H9 (cell line): ENCODE results near the gene RTN4R. TPM values are rescaled to one million over a fixed set of nuclear protein-coding genes. Genes with fewer than 3 reads are reported as not detected.

Source experiments
- DNase-seq: peaks from one replicate; pipeline ENCODE4 v3.0.0-alpha.2; 2017
- H2AFZ ChIP-seq: one replicate; pipeline ENCODE4 v1.6.1; 2013; ENCODE audit warnings: mild to moderate bottlenecking, low read length, control low read depth, moderate library complexity
- H2AK5ac ChIP-seq: 2 replicates; pipeline ENCODE4 v1.6.1; 2013; ENCODE audit warnings: low read length, control low read depth, mixed read lengths; ENCODE audit not compliant: insufficient read length
- H2BK120ac ChIP-seq: one replicate; pipeline ENCODE4 v1.6.1; 2013; ENCODE audit warnings: low read depth, mild to moderate bottlenecking, low read length, control low read depth, inconsistent platforms; ENCODE audit not compliant: poor library complexity, severe bottlenecking
- H2BK12ac ChIP-seq: 2 replicates; pipeline ENCODE4 v1.6.1; 2013; ENCODE audit warnings: low read length, control low read depth, mixed read lengths, low read depth; ENCODE audit not compliant: insufficient read length
- H2BK15ac ChIP-seq: 2 replicates; pipeline ENCODE4 v1.6.1; 2013; ENCODE audit warnings: low read depth, low read length, control low read depth
- H2BK20ac ChIP-seq: one replicate; pipeline ENCODE4 v1.6.1; 2013; ENCODE audit warnings: low read depth, mild to moderate bottlenecking, low read length, control low read depth, inconsistent platforms; ENCODE audit not compliant: poor library complexity, severe bottlenecking
- H2BK5ac ChIP-seq: 2 replicates; pipeline ENCODE4 v1.6.1; 2013; ENCODE audit warnings: low read length, control low read depth, mixed read lengths; ENCODE audit not compliant: insufficient read length
- H3K14ac ChIP-seq: 2 replicates; pipeline ENCODE4 v1.6.1; 2013; ENCODE audit warnings: low read length, control low read depth; ENCODE audit not compliant: insufficient read depth
- H3K18ac ChIP-seq: 2 replicates; pipeline ENCODE4 v1.6.1; 2013; ENCODE audit warnings: low read depth, mild to moderate bottlenecking, mixed read lengths, low read length, control low read depth; ENCODE audit not compliant: insufficient read length
- H3K23ac ChIP-seq: 2 replicates; pipeline ENCODE4 v1.6.1; 2013; ENCODE audit warnings: low read length, control low read depth, mixed read lengths, low read depth; ENCODE audit not compliant: insufficient read length
- H3K23me2 ChIP-seq: 2 replicates; pipeline ENCODE4 v1.6.1; 2013; ENCODE audit warnings: low read depth, mild to moderate bottlenecking, mixed read lengths, low read length, control low read depth; ENCODE audit not compliant: insufficient read length, poor library complexity, severe bottlenecking
- H3K27ac ChIP-seq: 2 replicates; pipeline ENCODE4 v1.5.1; 2013; ENCODE audit warnings: low read length, control low read depth, mixed read lengths, low read depth; ENCODE audit not compliant: insufficient read length
- H3K27me3 ChIP-seq: 2 replicates; pipeline ENCODE4 v1.6.1; 2013; ENCODE audit warnings: low read length, control low read depth, inconsistent platforms; ENCODE audit not compliant: insufficient read depth
- H3K4ac ChIP-seq: 2 replicates; pipeline ENCODE4 v1.6.1; 2013; ENCODE audit warnings: low read depth, mild to moderate bottlenecking, control low read depth, inconsistent platforms, low read length, moderate library complexity
- H3K4me1 ChIP-seq: 2 replicates; pipeline ENCODE4 v1.6.1; 2013; ENCODE audit warnings: low read length, control low read depth, inconsistent platforms; ENCODE audit not compliant: insufficient read depth
- H3K4me2 ChIP-seq: 2 replicates; pipeline ENCODE4 v1.6.1; 2013; ENCODE audit warnings: low read length, control low read depth, mixed read lengths; ENCODE audit not compliant: insufficient read length, insufficient read depth
- H3K56ac ChIP-seq: 2 replicates; pipeline ENCODE4 v1.6.1; 2013; ENCODE audit warnings: low read depth, mild to moderate bottlenecking, mixed read lengths, low read length, control low read depth; ENCODE audit not compliant: insufficient read length
- H3K79me1 ChIP-seq: 2 replicates; pipeline ENCODE4 v1.6.1; 2013; ENCODE audit warnings: low read depth, mild to moderate bottlenecking, moderate library complexity, low read length, control low read depth, inconsistent platforms; ENCODE audit not compliant: insufficient read depth, poor library complexity, severe bottlenecking
- H3K79me2 ChIP-seq: 2 replicates; pipeline ENCODE4 v1.6.1; 2013; ENCODE audit warnings: low read length, control low read depth, inconsistent platforms; ENCODE audit not compliant: insufficient read depth
- H3K9ac ChIP-seq: 2 replicates; pipeline ENCODE4 v1.6.1; 2013; ENCODE audit warnings: low read length, control low read depth, mixed read lengths; ENCODE audit not compliant: insufficient read length; ENCODE audit errors: extremely low read depth
- H3K9me3 ChIP-seq: one replicate; pipeline ENCODE4 v1.6.1; 2013; ENCODE audit warnings: low read depth, low read length, inconsistent platforms; ENCODE audit not compliant: control insufficient read depth
- H3T11ph ChIP-seq: one replicate; pipeline ENCODE4 v1.6.1; 2013; ENCODE audit warnings: mild to moderate bottlenecking, low read length, control low read depth, inconsistent platforms
- H4K20me1 ChIP-seq: one replicate; pipeline ENCODE4 v1.6.1; 2013; ENCODE audit not compliant: control insufficient read depth, insufficient read length, insufficient read depth
- H4K5ac ChIP-seq: 2 replicates; pipeline ENCODE4 v1.6.1; 2013; ENCODE audit warnings: low read depth, mild to moderate bottlenecking, mixed read lengths, low read length, control low read depth; ENCODE audit not compliant: insufficient read length
- H4K8ac ChIP-seq: replicated peaks from 2 replicates; pipeline ENCODE4 v1.6.1; 2013; ENCODE audit warnings: low read length, control low read depth, mixed read lengths, low read depth; ENCODE audit not compliant: insufficient read length
- H4K91ac ChIP-seq: 2 replicates; pipeline ENCODE4 v1.6.1; 2013; ENCODE audit warnings: low read depth, mild to moderate bottlenecking, moderate library complexity, mixed read lengths, low read length, control low read depth; ENCODE audit not compliant: insufficient read length
- H3K27ac Mint-ChIP-seq, 3 experiments: 2 replicates in 2 of 3; 3 replicates in 1 of 3; pipeline ENCODE4 v1.8.0; 2020 to 2021; ENCODE audit warnings: mixed read lengths in 3 of 3, mild to moderate bottlenecking in 1 of 3, moderate library complexity in 1 of 3
- H3K27me3 Mint-ChIP-seq: 2 replicates; pipeline ENCODE4 v1.8.0; 2021; ENCODE audit warnings: low read depth, mild to moderate bottlenecking, moderate library complexity, mixed read lengths
- H3K36me3 Mint-ChIP-seq, 3 experiments: 2 replicates in 2 of 3; 3 replicates in 1 of 3; pipeline ENCODE4 v1.8.0; 2020 to 2021; ENCODE audit warnings: low read depth in 3 of 3, mixed read lengths in 3 of 3; ENCODE audit not compliant: insufficient read depth in 1 of 3
- H3K4me1 Mint-ChIP-seq, 2 experiments: 2 replicates each; pipeline ENCODE4 v1.8.0; 2020; ENCODE audit warnings: mixed read lengths in 2 of 2
- H3K4me3 Mint-ChIP-seq, 2 experiments: 2 replicates in 1 of 2; 3 replicates in 1 of 2; pipeline ENCODE4 v1.8.0; 2020 to 2021; ENCODE audit warnings: mild to moderate bottlenecking in 2 of 2, mixed read lengths in 2 of 2, moderate library complexity in 1 of 2
- H3K9me3 Mint-ChIP-seq, 2 experiments: 2 replicates in 1 of 2; 3 replicates in 1 of 2; pipeline ENCODE4 v1.8.0; 2020; ENCODE audit warnings: mild to moderate bottlenecking in 2 of 2, mixed read lengths in 2 of 2, moderate library complexity in 1 of 2
- CTCF ChIP-seq: fragments of 200-600 bp; sonication (generic); conservative IDR thresholded peaks from 3 replicates; pipeline ENCODE4 v1.8.0; 2021; ENCODE audit warnings: antibody characterized with exemption, mild to moderate bottlenecking
- WGBS: extraction: QIAGEN DNeasy Blood & Tissue Kit; methylation state at CpG from one replicate; pipeline ENCODE4 v1.1.7; 2013; ENCODE audit warnings: missing lambda C conversion rate, low lambda C conversion rate, mixed read lengths; ENCODE audit not compliant: insufficient read length; ENCODE audit errors: extremely low coverage; 5-methylcytosine and 5-hydroxymethylcytosine counted together
- total RNA-seq: library from RNA; stranded (reverse); gene quantifications from 2 replicates; pipeline ENCODE4 v1.2.1, GENCODE V29; 2021

The RTN4R gene
- total RNA-seq, 1 experiment from 2014 or later: 19.0 TPM

- H2BK20ac ChIP-seq: no peak overlapping the region
- no peak for TF ChIP-seq CTCF
- H2BK5ac ChIP-seq: no peak overlapping the region
- no peaks in the 10 kb centered on the region for H3K27me3 ChIP-seq
- no peak overlapping the region for H4K5ac ChIP-seq
- H3K79me2 ChIP-seq: no peaks in the 10 kb centered on the region
- no peak overlapping the region for H4K8ac ChIP-seq
- H3K4me1 Mint-ChIP-seq: no peaks in the 10 kb centered on the region
- no peak overlapping the region for H2AK5ac ChIP-seq
- H4K20me1 ChIP-seq: no peaks in the 10 kb centered on the region
- no peaks in the 10 kb centered on the region for H3K9me3 Mint-ChIP-seq
- no peak overlapping the region for H3K27ac ChIP-seq
- H2BK15ac ChIP-seq: no peak overlapping the region
- H3K56ac ChIP-seq: no peak overlapping the region
- no peak overlapping the region; the same call in 1 of the 2 replicates for H3K14ac ChIP-seq
- no peak overlapping the region for H3K4ac ChIP-seq
- DNase-seq: no peak
- H3K9me3 ChIP-seq: no peaks in the 10 kb centered on the region
- H3K18ac ChIP-seq: no peak overlapping the region
- no peaks in the 10 kb centered on the region for H3K36me3 Mint-ChIP-seq
- no peaks in the 10 kb centered on the region for H3K23me2 ChIP-seq
- no peak overlapping the region for H3K27ac Mint-ChIP-seq
- no peak overlapping the region for H2AFZ ChIP-seq
- H3K23ac ChIP-seq: no peak overlapping the region
- no peak overlapping the region for H2BK12ac ChIP-seq
- no peaks in the 10 kb centered on the region for H3K79me1 ChIP-seq
- no peak overlapping the region for H3K4me3 Mint-ChIP-seq
- no peak overlapping the region for H3T11ph ChIP-seq
- no peak overlapping the region for H4K91ac ChIP-seq
- H3K4me1 ChIP-seq: no peaks in the 10 kb centered on the region
- no peaks in the 10 kb centered on the region for H3K27me3 Mint-ChIP-seq
- no CpG with 5 or more reads among the region's 17 CpGs for WGBS
- H3K9ac ChIP-seq: no peak overlapping the region
- no peak overlapping the region for H3K4me2 ChIP-seq
- H2BK120ac ChIP-seq: no peak overlapping the region
Measured at GRCh38 chr22:20231514-20232236, 36.4 kb downstream of the RTN4R start.
